Right lung (tissue), 10 donors: ENCODE measurements around the gene AP1B1. TPM values are rescaled to one million over a fixed set of nuclear protein-coding genes. Genes with fewer than 3 reads are reported as not detected.
"Not testable (repeated sequence)": the region's sequence is repeated elsewhere in the genome, so short reads cannot be mapped to it uniquely, and the experiment has no call there.

Experiments
- DNase-seq, 2 donors: peaks; one replicate each; pipeline ENCODE4 v3.0.0-alpha.2; 2013
- long read RNA-seq, 8 donors: transcript quantifications; one replicate each; lab custom pipeline, GENCODE V29; 2026
- polyA plus RNA-seq, 5 donors: library from polyadenylated mRNA; unstranded; fragments of 120-200 nt; gene quantifications; one replicate each; pipeline versions ENCODE4 v1.2.1 to v1.2.3, GENCODE V29; 2013; ENCODE audit warnings: inconsistent platforms in 1 of 5, low replicate concordance in 1 of 5; ENCODE audit not compliant: insufficient read length in 5 of 5, insufficient read depth in 1 of 5

The AP1B1 gene
- polyA plus RNA-seq: 10 to 100 TPM; 27.6 to 39.1 (median 33.7) TPM
- long read RNA-seq, donor 1, full-length matches to known transcripts: 3 of 22 reads
- long read RNA-seq, donor 1, partial matches to known transcripts: 19 of 22 reads
- long read RNA-seq, donor 1, other reads (novel, unspliced or antisense): 0 of 22 reads
- long read RNA-seq, donor 2, full-length matches to known transcripts: 3 of 9 reads
- long read RNA-seq, donor 2, partial matches to known transcripts: 6 of 9 reads
- long read RNA-seq, donor 2, other reads (novel, unspliced or antisense): 0 of 9 reads
- long read RNA-seq, donor 3, full-length matches to known transcripts: 2 of 8 reads
- long read RNA-seq, donor 3, partial matches to known transcripts: 6 of 8 reads
- long read RNA-seq, donor 3, other reads (novel, unspliced or antisense): 0 of 8 reads
- long read RNA-seq, donor 4, partial matches to known transcripts: 6 of 35 reads
- long read RNA-seq, donor 4, other reads (novel, unspliced or antisense): 28 of 35 reads
- long read RNA-seq, donor 5, full-length matches to known transcripts: 3 of 8 reads
- long read RNA-seq, donor 5, partial matches to known transcripts: 5 of 8 reads
- long read RNA-seq, donor 5, other reads (novel, unspliced or antisense): 0 of 8 reads
- long read RNA-seq, donor 6, full-length matches to known transcripts: 2 of 9 reads
- long read RNA-seq, donor 6, partial matches to known transcripts: 7 of 9 reads
- long read RNA-seq, donor 6, other reads (novel, unspliced or antisense): 0 of 9 reads
- long read RNA-seq, donor 7, full-length matches to known transcripts: 7 of 13 reads
- long read RNA-seq, donor 7, partial matches to known transcripts: 6 of 13 reads
- long read RNA-seq, donor 7, other reads (novel, unspliced or antisense): 0 of 13 reads
- long read RNA-seq, donor 8, full-length matches to known transcripts: 1 of 53 reads
- long read RNA-seq, donor 8, partial matches to known transcripts: 47 of 53 reads
- long read RNA-seq, donor 8, other reads (novel, unspliced or antisense): 5 of 53 reads

DNA sequence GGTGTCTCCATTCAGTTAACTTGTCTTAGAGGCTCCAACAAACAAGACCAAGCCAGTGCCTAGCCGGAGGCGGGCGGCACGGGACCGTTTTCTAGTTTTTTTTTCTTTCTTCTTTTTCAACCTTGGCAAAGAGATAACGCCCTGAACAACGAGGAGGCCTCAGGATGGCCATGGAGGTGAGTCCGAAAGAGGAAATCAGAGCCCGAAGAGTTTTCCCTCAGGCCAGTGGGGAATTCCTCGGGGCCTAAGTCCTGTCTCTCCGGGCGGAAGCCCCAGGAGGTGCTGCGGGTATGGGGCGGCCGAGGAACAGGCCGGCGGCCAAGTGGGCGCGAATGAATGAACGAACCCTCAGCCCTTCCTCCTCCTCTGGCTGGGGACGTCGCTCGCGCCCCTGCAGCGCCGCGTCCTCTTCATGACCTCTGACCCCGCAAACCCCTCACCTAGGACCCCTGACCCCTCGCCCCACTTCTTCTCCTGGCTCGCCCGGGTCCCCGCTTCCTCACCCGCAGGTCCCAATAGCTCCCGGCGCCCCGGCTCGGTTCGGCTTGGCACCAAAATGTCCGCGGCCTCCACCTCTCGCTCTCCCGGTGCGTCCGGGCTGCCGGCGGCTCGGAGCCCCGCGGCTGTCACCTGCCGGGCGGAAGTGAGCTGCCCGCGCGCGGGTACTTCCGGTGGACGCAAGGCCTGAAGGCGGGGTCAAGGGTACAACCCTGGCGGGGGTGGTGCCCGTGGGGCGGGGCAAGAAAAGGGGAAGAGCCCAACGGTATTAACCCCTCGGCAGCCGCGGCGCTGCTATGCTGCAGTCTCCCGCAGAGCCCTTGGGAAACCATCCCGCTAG is at the start of gene AP1B1:
Gene AP1B1 (minus strand): TSS at position 650 of the 838 bp plus-strand sequence. CDS start 21,327 bp downstream, outside the sequence.
- peak; percentile 84 to 90 for DNase-seq

DNA sequence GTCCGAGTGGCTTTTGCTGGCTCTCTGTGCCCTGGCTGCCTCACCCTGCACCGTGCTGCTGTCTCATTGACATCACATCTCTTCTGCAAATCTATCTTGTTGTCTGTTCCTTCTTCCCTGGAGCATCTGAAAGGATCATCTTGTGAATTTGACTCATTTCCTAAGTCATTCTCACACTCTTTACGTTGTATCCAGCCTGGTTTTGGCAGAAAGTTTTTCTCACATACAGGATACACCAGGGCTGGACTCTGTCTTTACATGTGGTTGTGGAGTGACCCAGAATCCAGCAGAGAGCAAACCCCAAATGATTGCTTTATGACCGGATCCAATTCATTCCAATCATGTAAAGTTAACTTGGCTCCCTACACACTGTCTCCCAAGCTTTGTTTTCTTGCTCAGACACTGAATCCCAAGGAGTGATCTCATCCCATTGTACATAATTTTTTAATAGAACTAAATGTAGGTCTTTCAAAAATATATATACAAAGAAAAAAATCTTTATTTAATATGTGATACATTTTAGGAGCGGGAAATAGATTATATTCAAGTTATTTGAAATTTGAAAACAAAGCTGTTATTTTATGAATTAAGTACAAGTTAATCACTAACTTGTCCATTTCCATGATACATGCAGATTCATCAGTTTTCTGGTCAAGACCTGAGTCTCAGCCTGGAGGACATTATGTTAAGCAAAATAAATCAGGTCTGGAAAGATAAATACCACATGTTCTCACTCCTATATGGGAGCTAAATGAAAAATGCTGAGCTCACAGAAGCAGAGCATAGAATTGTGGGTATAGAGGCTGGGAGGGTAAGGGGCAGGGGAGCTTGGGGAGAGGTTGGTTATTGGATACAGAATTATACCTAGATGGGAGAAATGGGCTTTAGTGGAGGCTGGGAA is 47.1 kb upstream of the AP1B1 start:
- no peak for DNase-seq

DNA sequence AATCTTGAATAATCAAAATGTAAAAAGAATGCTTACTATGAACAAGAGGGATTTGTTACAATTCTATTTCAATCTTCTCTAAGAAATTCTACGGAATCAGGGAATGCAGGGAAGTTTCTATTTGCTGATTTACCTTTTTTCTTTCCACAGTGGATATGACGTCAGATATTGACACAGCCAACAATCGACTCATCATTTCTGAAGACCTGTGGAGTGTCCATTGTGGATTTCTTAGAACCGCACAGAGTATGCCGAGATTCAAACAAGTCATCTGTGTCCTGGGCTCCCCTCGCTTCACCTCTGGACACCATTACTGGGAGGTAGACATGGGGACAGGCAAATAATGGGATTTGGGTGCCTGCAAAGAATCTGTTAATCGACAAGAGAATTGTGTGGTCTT is 45.9 kb upstream of the AP1B1 start:
- DNase-seq: no peak

DNA sequence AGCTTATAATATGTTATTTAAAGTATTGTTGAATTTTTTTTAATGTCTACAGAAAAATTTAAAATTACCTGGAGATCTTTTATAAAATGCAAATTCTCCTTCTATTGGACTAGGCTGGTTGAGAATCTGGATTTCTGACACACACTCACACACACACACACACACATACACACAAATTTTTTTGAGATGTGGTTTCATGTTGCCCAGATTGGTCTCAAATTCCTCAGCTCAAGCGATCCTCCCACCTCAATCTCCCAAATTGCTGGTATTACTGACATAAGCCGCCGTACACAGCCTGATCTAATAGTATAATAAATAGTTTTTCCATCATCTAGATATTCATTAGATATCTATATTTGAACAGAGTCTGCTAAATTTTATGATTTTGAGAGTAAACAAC is 45.5 kb upstream of the AP1B1 start:
- DNase-seq: no peak

DNA sequence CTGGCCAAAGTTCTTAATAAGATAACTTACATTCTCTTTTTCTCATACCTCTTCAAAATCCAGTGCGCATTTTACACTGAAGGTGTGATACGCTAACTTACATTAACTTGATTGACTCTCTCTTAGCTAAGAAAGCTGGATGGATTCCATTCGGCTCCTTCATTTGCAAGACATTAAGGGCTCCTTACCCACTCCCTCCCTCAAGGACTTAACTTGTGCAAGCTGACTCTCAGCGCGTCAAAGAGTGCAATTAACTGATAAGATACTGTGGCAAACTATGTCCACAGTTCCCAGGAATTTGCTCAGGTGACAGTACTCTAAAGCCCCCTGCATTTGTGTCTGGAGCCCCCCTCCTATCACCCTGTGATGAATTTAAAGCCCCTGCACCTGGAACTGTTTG is 43.6 kb upstream of the AP1B1 start:
- peak; percentile 21 to 31 for DNase-seq

DNA sequence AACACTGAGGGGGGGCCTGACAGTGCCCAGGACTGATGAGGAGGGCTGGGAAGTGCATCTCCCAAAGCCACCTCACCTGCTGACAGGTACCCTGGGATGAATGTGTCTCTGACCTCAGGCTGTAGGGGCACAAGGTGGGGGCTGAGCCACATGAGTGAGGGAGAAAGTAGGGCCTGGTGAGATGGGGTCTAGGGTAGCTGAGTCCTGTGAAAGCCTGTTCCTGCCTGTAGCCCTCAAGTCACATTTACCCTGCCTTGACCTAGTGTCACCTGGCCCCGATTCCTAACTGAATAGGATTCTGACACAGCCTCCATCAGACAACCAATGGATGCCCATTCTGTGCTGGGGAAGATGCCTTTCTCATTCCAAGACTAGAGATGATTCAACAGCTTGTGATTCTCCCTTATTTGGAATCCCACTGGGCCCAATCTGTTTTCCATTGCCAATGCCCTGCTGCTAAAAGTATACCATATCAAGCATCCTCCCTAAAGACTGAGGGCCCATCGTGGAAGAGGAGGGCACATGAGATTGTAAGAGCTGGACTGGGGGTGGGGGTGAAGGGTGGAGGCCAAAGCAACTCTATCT is 38.9 kb upstream of the AP1B1 start:
- no peak for DNase-seq

DNA sequence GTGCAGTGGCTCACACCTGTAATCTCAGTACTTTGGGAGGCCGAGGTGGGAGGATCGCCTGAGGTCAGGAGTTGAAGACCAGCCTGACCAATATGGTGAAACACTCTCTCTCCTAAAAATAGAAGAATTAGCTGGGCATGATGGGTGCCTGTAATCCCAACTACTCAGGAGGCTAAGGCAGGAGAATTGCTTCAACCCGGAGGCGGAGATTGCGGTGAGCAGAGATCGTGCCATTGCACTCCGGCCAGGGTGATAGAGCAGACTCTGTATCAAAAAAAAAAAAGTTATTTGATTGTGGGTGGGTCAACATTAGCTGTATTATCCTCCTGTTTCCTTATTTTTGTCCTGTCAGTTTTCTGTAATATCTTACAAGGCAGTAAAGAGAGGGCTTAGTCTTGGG is 38.1 kb upstream of the AP1B1 start:
- no peak for DNase-seq

DNA sequence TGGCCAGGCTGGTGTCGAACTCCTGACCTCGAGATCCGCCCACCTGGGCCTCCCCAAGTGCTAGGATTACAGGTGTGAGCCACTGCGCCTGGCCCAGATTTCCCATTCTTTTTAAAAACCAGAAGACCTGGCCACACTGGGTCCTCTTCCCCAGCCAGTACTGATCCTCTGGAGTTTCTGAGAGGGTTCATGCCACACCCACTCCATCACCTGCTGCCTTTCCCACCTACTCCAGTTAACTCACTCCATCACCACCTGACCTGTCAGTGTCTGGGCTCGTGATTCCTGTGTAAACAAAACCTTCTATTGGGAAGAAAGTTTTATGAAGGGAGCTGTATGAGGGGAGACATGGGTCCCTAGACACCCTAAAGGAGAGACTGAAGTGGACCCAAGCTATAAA is 30.3 kb upstream of the AP1B1 start:
- not testable (repeated sequence) for DNase-seq

DNA sequence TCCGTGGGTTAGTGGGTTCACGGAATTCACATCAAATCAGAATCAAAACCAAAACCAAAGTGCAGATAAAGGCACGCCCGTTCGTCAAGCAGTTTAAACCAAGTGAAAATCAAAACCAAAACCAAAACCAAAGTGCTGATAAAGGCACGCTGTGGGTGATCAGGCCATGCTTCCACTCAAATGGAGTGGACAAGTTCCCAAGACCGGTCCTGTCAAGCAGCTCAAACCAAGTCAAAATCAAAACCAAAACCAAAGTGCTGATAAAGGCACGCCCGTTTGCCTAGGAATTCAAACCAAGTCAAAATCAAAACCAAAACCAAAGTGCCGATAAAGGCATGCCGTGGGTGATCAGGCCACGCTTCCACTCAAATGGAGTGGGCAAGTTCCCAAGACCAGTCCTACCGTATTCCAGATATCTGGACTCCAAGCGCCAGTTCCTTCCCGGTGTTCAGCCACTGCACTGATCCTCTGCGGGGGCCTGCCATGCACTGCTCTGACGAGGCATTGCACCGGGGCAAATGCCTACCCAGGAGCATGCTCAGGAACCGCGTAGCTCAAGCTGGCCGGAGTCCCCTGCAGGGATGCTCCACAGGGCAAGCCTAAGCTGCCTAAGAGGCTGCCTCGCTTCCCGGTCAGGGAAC is 26.7 kb upstream of the AP1B1 start:
- DNase-seq: not testable (repeated sequence)

DNA sequence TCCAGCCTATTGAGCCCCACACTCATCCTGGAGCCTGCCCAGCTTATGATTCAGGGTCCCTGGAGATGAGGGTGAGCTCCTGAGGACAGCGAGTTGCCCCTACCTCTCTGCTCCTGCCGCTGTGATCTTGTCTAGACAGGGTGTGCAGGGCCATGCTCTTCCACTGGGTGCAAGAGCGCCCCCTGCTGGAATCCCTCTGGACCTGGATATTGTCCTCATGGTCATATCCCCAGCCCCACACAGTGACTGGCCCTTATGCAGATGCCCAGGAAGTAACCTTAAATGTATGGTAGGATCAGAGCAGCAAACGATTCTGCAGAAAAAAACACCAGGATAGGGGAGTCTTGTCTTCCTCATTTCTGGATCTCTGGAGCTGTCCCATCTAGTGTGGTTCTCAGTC is 24.4 kb upstream of the AP1B1 start:
- DNase-seq: not testable (repeated sequence)

DNA sequence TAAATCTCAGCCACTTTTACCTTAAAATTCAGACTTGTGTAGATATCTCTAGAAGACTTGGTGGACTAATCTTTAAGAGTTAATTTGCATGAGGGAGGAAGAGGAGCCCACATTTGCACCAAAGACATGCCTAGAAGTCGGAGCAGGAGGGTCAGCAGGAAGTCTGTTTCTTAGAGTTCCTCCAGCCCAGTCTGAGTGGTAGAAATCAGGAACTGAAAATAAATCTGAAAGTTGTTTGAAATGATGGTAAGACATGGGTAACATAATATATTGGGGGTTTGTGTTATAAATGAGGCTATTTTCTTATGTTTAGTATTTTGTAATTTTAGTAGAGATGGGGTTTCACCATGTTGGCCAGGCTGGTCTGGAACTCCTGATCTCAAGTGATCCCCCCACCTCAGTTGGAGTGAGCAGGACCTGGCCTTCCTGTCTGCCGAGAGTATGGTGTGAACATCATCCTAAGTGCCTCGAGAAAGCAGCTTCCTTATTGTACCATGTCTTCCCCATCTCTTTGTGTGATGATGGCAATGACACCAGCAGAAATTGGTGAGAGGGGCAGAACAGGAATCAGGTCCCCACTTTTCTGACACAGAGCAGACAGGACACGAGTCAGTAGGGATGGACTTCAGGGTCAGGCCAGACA is 23.3 kb upstream of the AP1B1 start:
- DNase-seq: not testable (repeated sequence)

DNA sequence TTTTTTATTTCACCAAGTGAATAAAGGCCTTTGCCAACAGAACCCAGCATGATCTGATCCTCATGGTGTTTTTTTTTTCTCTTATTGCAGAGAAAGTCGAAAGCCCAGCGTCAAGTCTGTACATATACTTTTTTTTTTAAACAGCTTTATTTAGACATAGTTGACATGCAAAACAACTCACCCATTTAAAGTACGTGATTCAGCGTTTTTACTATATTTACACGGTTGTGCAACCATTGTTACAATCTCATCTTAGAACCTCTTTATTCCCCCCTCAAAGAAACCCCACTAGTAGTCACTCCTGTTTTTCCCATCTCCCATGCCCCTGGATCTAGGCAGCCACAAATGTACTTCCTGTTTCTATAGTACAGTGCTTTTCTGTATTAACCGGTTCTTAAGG is 20.6 kb upstream of the AP1B1 start:
- DNase-seq: no peak

DNA sequence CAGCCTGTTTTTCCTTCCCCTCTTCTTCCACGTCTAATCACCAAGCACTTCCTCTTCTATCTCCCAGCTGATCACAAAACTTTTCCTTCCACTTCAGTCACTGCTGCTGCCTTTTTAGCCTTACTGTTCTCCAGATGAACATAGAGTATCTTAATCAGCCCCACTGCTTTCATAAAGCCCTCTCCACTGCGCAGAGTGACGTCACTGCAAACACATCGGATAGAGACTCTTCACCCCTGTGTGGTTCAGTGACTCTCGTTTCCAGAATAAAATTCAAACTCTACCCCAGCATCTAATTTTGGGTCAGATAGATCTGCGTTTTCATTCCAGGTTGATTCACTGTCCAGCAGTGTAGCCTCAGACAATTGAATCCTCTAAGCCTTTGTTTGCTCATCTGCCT is 13.2 kb upstream of the AP1B1 start:
- not testable (repeated sequence) for DNase-seq

DNA sequence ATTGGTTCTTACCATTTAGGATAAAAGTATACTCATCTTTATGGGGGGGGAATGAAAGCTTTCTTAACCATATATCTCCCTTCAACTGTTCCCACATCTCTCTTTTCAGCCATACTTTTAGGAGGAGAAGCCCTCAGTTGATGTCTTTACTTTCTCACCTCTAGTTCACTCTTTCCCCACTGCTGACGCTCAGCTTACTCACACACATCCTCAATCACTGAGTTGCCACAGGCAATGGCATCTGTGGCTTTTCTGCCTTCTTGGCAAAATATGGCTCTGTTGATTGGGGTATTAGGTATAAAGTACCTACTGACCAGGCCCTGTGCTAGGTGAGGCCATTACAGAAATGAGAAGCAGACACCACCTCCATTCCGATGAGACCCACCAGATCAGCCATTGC is 12.2 kb upstream of the AP1B1 start:
- DNase-seq: no peak

DNA sequence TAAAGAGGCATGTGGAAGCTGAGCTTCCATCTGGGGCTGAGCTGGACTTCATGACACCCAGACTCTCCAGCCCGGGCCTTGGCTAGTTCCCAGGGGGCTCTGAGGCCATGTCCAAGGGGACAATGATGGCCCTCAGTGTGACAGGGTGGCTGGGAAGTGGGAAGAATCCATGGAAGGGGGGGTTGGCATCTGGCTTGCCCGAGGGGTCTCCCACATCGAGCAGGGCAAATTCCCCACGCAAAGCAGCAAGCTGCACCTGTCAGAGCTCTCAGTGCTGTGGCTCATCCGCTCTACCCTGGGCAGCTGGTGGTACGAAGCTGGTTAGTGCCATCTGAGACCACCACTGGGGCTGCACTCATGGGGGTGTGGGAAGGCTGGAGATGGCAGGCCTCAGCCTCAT is 9.4 kb upstream of the AP1B1 start:
- no peak for DNase-seq

DNA sequence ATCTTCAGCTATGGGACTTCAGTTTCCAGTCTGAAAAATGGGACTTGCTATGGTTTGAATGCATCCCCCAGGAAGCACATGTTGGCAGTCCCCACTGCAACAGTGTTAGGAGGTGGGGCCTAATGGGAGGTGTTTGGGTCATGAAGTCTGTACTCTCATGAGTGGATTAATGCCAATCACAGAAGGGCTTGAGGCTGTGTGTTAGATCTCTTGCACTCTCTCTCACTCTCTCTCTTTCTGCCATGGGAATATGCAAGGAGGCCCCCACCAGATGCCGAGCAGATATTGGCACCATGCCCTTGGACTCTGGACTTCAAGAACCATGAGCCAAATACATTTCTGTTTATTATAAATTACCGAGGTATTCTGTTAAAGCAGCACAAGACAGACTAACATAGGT is 7.8 kb upstream of the AP1B1 start:
- DNase-seq: no peak

DNA sequence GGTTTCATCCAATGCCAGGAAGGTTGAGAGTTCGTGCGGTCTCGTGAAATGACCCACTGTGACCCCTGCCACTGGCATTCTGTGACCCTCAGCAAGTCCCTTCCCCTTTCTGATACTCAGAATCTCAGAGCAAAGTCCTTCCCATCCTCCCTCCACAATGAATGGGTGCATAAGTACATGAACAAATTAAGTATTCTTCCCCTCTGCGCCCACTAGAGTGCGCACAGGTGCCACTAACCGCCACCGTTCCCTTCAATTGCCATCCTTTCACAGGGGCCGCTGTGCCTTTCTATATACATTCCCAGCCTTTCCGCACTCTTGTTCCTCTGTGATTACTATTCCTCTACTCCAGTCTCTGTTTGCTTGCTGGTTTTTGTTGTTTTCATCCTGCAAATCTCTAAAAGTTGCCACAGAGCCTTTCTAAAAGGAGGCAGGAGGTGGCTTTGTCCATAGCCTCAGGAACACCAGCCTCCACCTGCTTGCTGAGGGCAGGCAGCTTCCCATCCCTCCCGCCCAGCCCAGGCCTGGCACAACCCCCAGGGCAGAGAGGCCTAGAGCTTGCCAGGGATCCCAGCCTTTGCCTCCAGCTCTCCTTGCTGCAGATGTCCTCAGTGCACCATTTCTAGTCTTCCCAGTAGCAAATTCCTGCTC is 6.7 kb upstream of the AP1B1 start:
- peak; percentile 57 to 76 for DNase-seq

DNA sequence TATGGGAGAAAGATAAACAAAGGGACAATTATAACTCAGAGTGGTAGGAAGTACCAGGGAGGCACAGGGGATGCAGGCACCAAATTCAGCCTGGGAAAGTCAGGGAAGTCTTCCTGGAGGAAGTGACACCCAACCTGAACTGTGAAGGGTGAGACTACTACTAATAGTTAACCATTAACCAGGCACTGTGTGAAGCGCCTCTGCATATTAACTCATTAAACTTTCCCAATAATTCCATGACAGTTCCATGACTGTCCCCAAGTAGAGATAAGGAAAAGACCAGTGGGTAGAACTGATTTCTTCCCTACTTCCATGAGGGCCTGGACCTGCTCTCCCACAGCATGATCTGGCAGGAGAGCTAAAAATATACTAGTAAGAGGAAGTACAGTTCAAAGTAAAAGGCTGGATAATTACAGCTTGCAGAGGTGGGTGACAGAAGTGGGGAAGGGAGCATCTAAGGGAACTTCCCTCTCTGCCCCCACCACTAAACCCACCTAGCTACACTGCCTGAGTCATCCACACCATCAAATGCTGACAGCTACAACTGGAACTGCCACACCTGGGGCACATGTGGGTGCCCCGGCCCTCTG is 4.7 kb upstream of the AP1B1 start:
- DNase-seq: no peak
